ENCODE data around the gene CNIH1. TPM values are rescaled to one million over a fixed set of nuclear protein-coding genes. Genes with fewer than 3 reads are reported as not detected.

CNIH1 gene
- total and polyA plus RNA-seq, 2 of the 13 experiments (the other 11 are each of a cell fraction or from before 2014, with no cell fraction given): 166 to 421 TPM

DNA sequence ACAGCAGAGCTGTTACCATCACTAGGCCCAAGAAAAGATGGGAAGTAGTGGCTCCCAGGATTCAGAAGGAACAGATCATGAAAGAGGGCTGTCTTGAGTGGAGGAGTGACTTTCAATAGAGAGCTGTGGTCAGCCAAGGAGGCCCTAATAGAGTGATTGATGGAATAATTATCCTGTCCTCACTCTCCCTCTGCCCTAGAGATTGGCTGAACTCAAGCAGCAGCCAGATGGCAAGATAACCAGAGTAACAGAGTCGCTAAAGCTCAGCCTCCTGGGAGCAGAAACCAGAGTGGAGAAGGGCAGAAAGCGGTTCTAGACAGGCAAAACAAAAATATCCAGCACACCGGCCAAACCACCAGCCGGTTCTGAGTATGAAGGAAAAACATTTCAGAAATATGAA lies 24.5 kb upstream of the CNIH1 start:
- peaks cover 12% of the 10 kb centered on the region for H3K9me3 ChIP-seq (ENCODE audit: low read length)
- in situ Hi-C loops (cut with HindIII; ENCODE audit: extremely low pct_ligation_motif_present, low pct_unique_long_range_greater_than_20kb): no loop called here
- no peaks in the 10 kb centered on the region; a peak in 1 of 5 replicates for H3K36me3 ChIP-seq (replicated peaks in 1 of 2; ENCODE audit: control insufficient read depth in 1 of 2, insufficient read depth in 2 of 2, low read length in 2 of 2)
- TF ChIP-seq DNMT3B (CRISPR knock-in tag; conservative IDR thresholded peaks at IDR 0.05) (no peak), RFXAP (CRISPR knock-in tag; IDR thresholded peaks at IDR 0.05; ENCODE audit: borderline replicate concordance) (no peak), ZNF143 (CRISPR knock-in tag; IDR thresholded peaks at IDR 0.05) (no peak), ZIK1 (CRISPR knock-in tag; IDR thresholded peaks at IDR 0.05; ENCODE audit: borderline replicate concordance, low read depth) (no peak), FOXP4 (CRISPR knock-in tag; IDR thresholded peaks at IDR 0.05) (no peak), PRPF4 (IDR thresholded peaks at IDR 0.05; ENCODE audit: low read depth, low read length, poor library complexity, severe bottlenecking) (no peak), AGO1 (IDR thresholded peaks at IDR 0.05; ENCODE audit: low read depth, low read length, poor library complexity, severe bottlenecking) (no peak), ZNF546 (CRISPR knock-in tag; conservative IDR thresholded peaks at IDR 0.05) (no peak), ISL2 (CRISPR knock-in tag; IDR thresholded peaks at IDR 0.05) (no peak), ZBTB42 (CRISPR knock-in tag; IDR thresholded peaks at IDR 0.05) (no peak), THAP11 (CRISPR knock-in tag; IDR thresholded peaks at IDR 0.05) (no peak), ZNF383 (CRISPR knock-in tag; IDR thresholded peaks at IDR 0.05; ENCODE audit: borderline replicate concordance) (no peak), ARID4A (CRISPR knock-in tag; IDR thresholded peaks at IDR 0.05; ENCODE audit: borderline replicate concordance) (no peak), KLF13 (CRISPR knock-in tag; IDR thresholded peaks at IDR 0.05) (no peak), HMG20A (CRISPR knock-in tag; IDR thresholded peaks at IDR 0.05; ENCODE audit: borderline replicate concordance) (no peak), SUZ12 (IDR thresholded peaks at IDR 0.05; ENCODE audit: low read depth, low read length) (no peak), ZBTB2 (CRISPR knock-in tag; IDR thresholded peaks at IDR 0.05; ENCODE audit: low read depth) (no peak), HDAC2 (CRISPR knock-in tag; IDR thresholded peaks at IDR 0.05) (no peak), ZNF234 (CRISPR knock-in tag; conservative IDR thresholded peaks at IDR 0.05) (no peak)
- H2AFZ ChIP-seq (ENCODE audit: low read length): no peak overlapping the region
- H3K4me3 ChIP-seq (replicated peaks in 1 of 3; ENCODE audit: insufficient read depth in 1 of 3, low read depth in 2 of 3, low read length in 3 of 3): no peak overlapping the region
- POLR2A ChIA-PET: no interaction called here
- DNase-seq (ENCODE audit: low spot score) (no peak), ATAC-seq (no peak; the same call in 2 of the 3 replicates), FAIRE-seq (no peak)
- CTCF ChIA-PET (ENCODE audit: low intra/inter-chr PET ratio, low total read pairs): no interaction called here
- H3K27ac ChIP-seq (ENCODE audit: extremely low read length, insufficient read depth, low read length): no peak overlapping the region
- intact Hi-C loops (cut with micrococcal nuclease; ENCODE audit: unreplicated experiment): no loop called here
- H3K4me2 ChIP-seq (ENCODE audit: low read depth, low read length): no peak overlapping the region
- no TSS peak for BruUV-seq (replicated peaks)
- 58% methylated on average over 4 of the region's 4 CpGs for WGBS (ENCODE audit: low lambda C conversion rate)
- H4K20me1 ChIP-seq (ENCODE audit: insufficient read depth, low read length): no peaks in the 10 kb centered on the region
- peaks cover 13% of the 10 kb centered on the region; the same call in 1 of the 2 replicates for H3K4me1 ChIP-seq (ENCODE audit: insufficient read depth, low read length)
- H3K27me3 ChIP-seq (ENCODE audit: control insufficient read depth in 1 of 2, insufficient read depth in 2 of 2, low read length in 2 of 2): no peaks in the 10 kb centered on the region
- H3K9ac ChIP-seq (ENCODE audit: insufficient read depth, low read depth, low read length): no peak overlapping the region
- no peaks in the 10 kb centered on the region for H3K79me2 ChIP-seq (ENCODE audit: insufficient read depth, low read length)

Measured in HepG2 (cell line).